Cardiac fibroblast (primary cell): Measurements from ENCODE around the gene CHST15.

Experiments
- DNase-seq, 2 donors: peaks; one replicate each; pipeline versions ENCODE4 v3.0.0 to v3.0.0-alpha.2; 2010; ENCODE audit warnings: low read depth in 2 of 2
- H3K4me3 ChIP-seq, 2 donors: replicated peaks in 1 of 2; 1 replicate in 1 of 2; 2 replicates in 1 of 2; pipeline ENCODE4 v1.5.1; 2011; ENCODE audit warnings: low read depth in 2 of 2, low read length in 2 of 2, mild to moderate bottlenecking in 2 of 2, moderate library complexity in 1 of 2
- CTCF ChIP-seq: IDR thresholded peaks from one replicate; pipeline ENCODE4 v1.5.1; 2011; ENCODE audit warnings: low read depth, mild to moderate bottlenecking, low read length, inconsistent platforms

Gene CHST15

GRCh38 chr10:124092860-124093773 lies at the start of gene CHST15:
Gene CHST15, minus strand, starts transcription at chr10:124093598. Its CDS starts 47,386 bp downstream, at chr10:124046212.
- peak within 1 kb of the TSS; percentile 48 to 73 for H3K4me3 ChIP-seq
- no peak for TF ChIP-seq CTCF
- peak; percentile 45 to 66 for DNase-seq

- no peak for DNase-seq
- H3K4me3 ChIP-seq, result no peak overlapping the region
- no peak for TF ChIP-seq CTCF
Measured at GRCh38 chr10:124142960-124143359, 49.6 kb upstream of the CHST15 start.

- DNase-seq, result no peak
- TF ChIP-seq CTCF, result no peak
Measured at GRCh38 chr10:124142006-124142739, 48.8 kb upstream of the CHST15 start.

GRCh38 chr10:124138883-124139348 lies 45.5 kb upstream of the CHST15 start:
- no peak for DNase-seq
- no peak overlapping the region for H3K4me3 ChIP-seq
- TF ChIP-seq CTCF, result no peak

More at GRCh38 chr10:124142006-124142739, 48.8 kb upstream of the CHST15 start:
- no peak overlapping the region for H3K4me3 ChIP-seq

GRCh38 chr10:124138195-124138882 lies 44.9 kb upstream of the CHST15 start:
- TF ChIP-seq CTCF, result no peak
- H3K4me3 ChIP-seq, result no peak overlapping the region
- DNase-seq, result peak in 1 of 2 donors; percentile 84

GRCh38 chr10:124134251-124134893 lies 41.0 kb upstream of the CHST15 start:
- TF ChIP-seq CTCF, result no peak
- H3K4me3 ChIP-seq, result no peak overlapping the region
- DNase-seq, result no peak
